T-helper 17 cell (primary cell): Measurements from ENCODE around the gene ARIH1. TPM values are rescaled to one million over a fixed set of nuclear protein-coding genes. Genes with fewer than 3 reads are reported as not detected.
A peak's percentile ranks its signal among the peaks of the same experiment; 100 is the strongest.
"Not testable (repeated sequence)": the region's sequence is repeated elsewhere in the genome, so short reads cannot be mapped to it uniquely, and the experiment has no call there.

ENCODE experiments used
- ATAC-seq: fragments of 150-1000 bp; cut with Tn5 transposase; 2 replicates; pipeline ENCODE4 v1.10.0; 2021; ENCODE audit warnings: mild to moderate bottlenecking, moderate library complexity
- DNase-seq, 3 donors: peaks; one replicate each; pipeline versions ENCODE4 v3.0.0 to v3.0.0-alpha.2; 2020 to 2021
- H3K9me3 ChIP-seq: one replicate; pipeline ENCODE4 v1.7.0; 2013; ENCODE audit warnings: low read length, mild to moderate bottlenecking; ENCODE audit not compliant: control insufficient read depth, poor library complexity, severe bottlenecking
- H3K27ac Mint-ChIP-seq: one replicate; pipeline ENCODE4 v1.8.0; 2022; ENCODE audit warnings: mild to moderate bottlenecking, moderate library complexity, mixed read lengths
- H3K27me3 Mint-ChIP-seq: one replicate; pipeline ENCODE4 v1.8.0; 2022; ENCODE audit warnings: mixed read lengths
- H3K36me3 Mint-ChIP-seq: one replicate; pipeline ENCODE4 v1.8.0; 2022; ENCODE audit warnings: low read depth, mixed read lengths
- H3K4me1 Mint-ChIP-seq: one replicate; pipeline ENCODE4 v1.8.0; 2022; ENCODE audit warnings: mild to moderate bottlenecking, mixed read lengths
- H3K4me3 Mint-ChIP-seq: one replicate; pipeline ENCODE4 v1.8.0; 2022; ENCODE audit warnings: mild to moderate bottlenecking, moderate library complexity, mixed read lengths
- total RNA-seq, 4 donors: library from RNA in 2 of 4; stranded (reverse) in 2 of 4; gene quantifications; one replicate each; pipeline ENCODE4 v1.2.3 and lab custom pipeline; 2022 to 2026

Gene ARIH1
- total RNA-seq, 2 donors from 2014 or later: 202 to 238 TPM

DNA sequence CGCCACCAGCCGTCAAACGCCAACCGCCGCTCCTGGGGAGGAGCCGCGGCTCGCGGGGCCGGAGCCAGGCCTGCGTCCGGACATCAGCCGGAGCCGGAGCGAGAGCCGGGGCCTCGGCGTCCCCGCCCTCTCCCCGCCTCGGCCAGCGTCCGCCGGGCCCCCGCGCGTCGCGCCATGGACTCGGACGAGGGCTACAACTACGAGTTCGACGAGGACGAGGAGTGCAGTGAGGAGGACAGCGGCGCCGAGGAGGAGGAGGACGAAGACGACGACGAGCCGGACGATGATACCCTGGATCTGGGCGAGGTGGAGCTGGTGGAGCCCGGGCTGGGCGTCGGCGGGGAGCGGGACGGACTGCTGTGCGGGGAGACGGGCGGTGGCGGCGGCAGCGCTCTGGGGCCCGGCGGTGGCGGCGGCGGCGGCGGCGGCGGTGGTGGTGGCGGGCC, 359 bp downstream of the ARIH1 start:
- H3K9me3 ChIP-seq: no peaks in the 10 kb centered on the region
- Mint-ChIP-seq H3K36me3 (peaks cover 2% of the 10 kb centered on the region), H3K4me3 (peak overlapping the region; percentile 94), H3K27me3 (no peaks in the 10 kb centered on the region), H3K27ac (peak overlapping the region; percentile 99), H3K4me1 (peaks cover 39% of the 10 kb centered on the region)
- DNase-seq (peak in 1 of 3 donors; percentile 35), ATAC-seq (peak; percentile 18)

DNA sequence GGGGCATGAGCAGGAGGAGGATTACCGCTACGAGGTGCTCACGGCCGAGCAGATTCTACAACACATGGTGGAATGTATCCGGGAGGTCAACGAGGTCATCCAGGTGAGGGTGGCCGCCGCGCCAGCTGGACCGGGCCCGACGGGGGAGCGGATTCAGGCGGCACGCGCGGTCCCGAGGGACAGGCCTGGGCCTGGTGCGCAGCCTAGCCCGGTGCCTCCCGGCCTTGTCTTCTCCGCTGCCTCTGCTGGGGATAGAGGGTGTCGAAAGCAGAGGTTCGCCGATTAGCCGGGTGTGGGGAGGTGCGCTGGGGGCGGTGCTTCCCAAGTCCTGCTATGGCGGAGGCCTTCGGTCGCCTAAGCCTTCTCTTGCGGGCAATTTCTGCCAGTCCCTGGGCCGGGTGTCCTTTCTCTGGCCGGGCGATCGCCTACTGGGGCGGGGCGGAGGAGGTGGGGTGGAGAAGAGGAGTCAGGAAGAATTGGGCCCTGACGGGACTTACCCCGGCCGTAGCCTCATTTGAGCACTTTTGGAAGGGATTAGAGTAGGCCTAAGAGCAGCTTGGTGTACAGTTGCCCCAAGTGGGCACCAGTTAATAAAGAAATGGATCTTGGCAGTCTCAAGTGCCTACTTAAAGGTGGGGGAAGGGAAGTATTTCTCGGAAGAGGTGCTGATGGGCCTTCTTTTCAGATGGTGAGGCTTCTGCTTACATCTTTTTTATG, 940 bp downstream of the ARIH1 start:
- H3K36me3 Mint-ChIP-seq: peaks cover 2% of the 10 kb centered on the region

DNA sequence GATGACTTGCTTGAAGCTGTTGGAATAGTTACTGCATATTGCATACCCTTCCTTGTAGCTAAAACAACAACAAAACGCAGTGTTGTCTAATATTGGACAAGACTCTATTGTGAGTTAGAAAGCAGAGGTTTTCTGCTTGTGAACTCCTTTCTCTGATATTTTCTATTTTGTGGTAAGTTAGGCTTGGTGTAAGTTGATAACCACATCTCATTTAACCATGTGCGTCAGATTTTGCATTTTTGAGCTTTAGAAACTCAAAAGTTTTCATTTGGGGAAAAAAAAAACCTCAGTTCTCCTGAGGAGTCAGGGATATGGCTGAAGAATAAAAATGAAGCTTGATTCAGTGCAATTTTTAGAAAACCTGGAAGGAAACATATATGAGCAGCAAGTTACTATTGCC, 1.5 kb downstream of the ARIH1 start:
- Mint-ChIP-seq H3K4me3 (peak overlapping the region; percentile 94), H3K4me1 (peaks cover 39% of the 10 kb centered on the region), H3K36me3 (peaks cover 2% of the 10 kb centered on the region), H3K27me3 (no peaks in the 10 kb centered on the region), H3K27ac (peak overlapping the region; percentile 99)
- no peaks in the 10 kb centered on the region for H3K9me3 ChIP-seq
- ATAC-seq (no peak), DNase-seq (no peak)

More for the DNA sequence above, 940 bp downstream of the ARIH1 start:
- ATAC-seq (peak; percentile 64), DNase-seq (peak; percentile 61 to 73 (median 72))
- Mint-ChIP-seq H3K4me1 (peaks cover 39% of the 10 kb centered on the region), H3K27me3 (no peaks in the 10 kb centered on the region), H3K27ac (peak overlapping the region; percentile 99), H3K4me3 (peak overlapping the region; percentile 94)
- no peaks in the 10 kb centered on the region for H3K9me3 ChIP-seq

DNA sequence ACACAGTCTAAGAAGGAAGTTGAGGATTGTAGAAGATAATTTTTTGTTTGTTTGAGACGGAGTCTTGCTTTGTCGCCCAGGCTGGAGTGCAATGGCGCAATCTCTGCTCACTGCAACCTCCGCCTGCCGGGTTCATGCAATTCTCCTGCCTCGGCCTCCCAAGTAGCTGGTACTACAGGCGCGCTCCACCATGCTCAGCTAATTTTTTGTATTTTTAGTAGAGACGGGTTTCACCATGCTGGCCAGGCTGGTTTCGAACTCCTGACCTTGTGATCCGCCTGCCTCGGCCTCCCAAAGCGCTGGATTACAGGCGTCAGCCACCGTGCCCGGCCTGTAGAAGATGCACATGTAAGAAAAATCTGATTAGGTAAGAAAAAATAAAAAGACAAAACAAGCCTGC, 2.2 kb downstream of the ARIH1 start:
- not testable (repeated sequence) for DNase-seq, H3K9me3 ChIP-seq, H3K27me3 Mint-ChIP-seq, ATAC-seq, H3K36me3 Mint-ChIP-seq
- peak overlapping the region; percentile 69 for H3K27ac Mint-ChIP-seq
- peak overlapping the region; percentile 94 for H3K4me3 Mint-ChIP-seq
- peaks cover 46% of the 10 kb centered on the region for H3K4me1 Mint-ChIP-seq

DNA sequence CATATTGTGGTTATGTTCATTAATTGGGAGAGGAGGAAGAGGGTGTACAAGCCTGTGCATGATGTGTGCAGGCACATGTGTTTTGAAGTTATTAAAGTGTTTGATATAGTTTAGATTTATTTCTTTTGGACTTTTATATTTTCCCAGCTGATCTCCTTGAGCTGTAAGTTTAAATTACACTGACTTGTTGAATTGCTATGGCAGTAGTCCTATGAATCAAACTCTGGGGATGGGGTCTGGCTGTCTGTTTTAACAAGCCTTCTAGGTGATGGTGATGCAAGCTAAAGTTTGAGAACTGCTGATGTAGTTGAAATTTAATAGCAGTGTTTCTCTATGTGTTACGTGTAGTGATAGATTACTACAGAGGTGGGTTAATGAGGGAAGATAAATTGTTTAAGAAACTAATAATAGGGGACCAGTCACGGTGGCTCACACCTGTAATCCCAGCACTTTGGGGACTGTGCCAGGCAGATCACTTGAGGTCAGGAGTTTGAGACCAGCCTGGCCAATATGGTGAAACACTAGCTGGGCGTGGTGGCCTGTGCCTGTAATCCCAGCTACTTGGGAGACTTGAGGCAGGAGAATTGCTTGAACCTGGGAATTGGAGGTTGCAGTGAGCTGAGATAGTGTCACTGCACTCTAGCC, 7.0 kb downstream of the ARIH1 start:
- Mint-ChIP-seq H3K27me3 (no peaks in the 10 kb centered on the region), H3K4me3 (peak overlapping the region; percentile 67), H3K27ac (peak overlapping the region; percentile 74), H3K36me3 (peaks cover 2% of the 10 kb centered on the region), H3K4me1 (peaks cover 40% of the 10 kb centered on the region)
- no peak for ATAC-seq
- H3K9me3 ChIP-seq: no peaks in the 10 kb centered on the region
- no peak for DNase-seq

DNA sequence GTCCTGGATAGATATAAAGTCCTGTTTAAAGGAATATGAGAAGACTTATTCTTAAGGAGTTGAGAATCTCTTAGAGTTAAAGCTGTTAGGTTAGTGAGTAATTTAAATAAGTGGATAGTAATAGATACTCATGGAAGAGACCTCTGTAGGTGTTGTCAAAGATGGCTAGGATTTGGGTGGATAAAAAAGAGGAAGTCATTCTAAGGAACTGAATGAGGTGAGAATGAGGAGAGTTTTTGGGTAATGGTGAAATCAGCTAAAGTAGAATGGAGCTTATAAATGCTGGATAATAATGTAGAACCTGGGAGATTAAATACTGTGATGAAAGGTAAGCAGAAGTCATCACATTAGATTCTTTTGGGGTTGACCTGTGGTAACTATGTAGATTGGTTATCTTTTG, 8.1 kb downstream of the ARIH1 start:
- Mint-ChIP-seq H3K27me3 (no peaks in the 10 kb centered on the region), H3K4me3 (peak overlapping the region; percentile 81), H3K27ac (peak overlapping the region; percentile 80), H3K4me1 (peaks cover 32% of the 10 kb centered on the region), H3K36me3 (peaks cover 2% of the 10 kb centered on the region)
- H3K9me3 ChIP-seq: no peaks in the 10 kb centered on the region
- DNase-seq: no peak
- ATAC-seq: no peak

DNA sequence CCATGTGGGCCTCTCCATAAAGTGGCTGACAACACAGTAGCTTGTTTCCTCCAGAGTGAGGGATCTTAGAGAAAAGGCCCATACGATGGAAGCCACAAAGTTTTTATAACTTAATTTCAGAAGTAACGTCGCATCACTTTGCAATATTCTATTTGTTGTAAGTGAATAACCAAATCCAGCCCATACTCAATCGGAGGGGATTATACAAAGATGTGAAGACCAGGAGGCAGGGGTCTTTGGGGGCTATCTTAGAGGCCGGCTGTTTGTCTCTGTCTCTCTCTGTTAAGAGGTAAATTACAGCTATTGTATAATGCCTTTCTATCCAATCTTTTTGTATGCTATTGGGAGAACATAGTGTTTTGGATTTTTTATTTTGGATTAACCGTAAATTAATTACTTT, 9.1 kb downstream of the ARIH1 start:
- Mint-ChIP-seq H3K4me1 (peaks cover 40% of the 10 kb centered on the region), H3K36me3 (peaks cover 2% of the 10 kb centered on the region)

DNA sequence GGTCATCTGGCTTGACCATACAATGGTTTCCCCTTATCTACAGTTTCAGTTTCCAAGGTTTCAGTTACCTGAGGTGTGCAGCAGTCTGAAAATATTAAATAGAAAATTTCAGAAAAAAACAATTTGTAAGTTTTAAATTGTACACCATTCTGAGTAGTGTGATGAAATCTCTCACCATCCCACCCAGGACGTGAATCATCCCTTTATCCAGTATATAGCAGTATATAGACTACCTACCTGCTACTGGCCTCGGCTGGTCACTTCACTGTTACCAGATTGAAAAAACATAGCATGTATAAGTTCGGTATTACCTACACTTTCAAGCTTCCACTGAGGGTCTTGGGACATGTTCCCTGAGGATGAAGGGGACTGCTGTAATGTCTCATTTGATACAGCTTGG, 12.0 kb downstream of the ARIH1 start:
- Mint-ChIP-seq H3K27me3 (no peaks in the 10 kb centered on the region), H3K36me3 (peaks cover 2% of the 10 kb centered on the region), H3K4me3 (no peak overlapping the region), H3K4me1 (peaks cover 38% of the 10 kb centered on the region), H3K27ac (no peak overlapping the region)
- no peak for ATAC-seq
- H3K9me3 ChIP-seq: no peaks in the 10 kb centered on the region
- no peak for DNase-seq

More for the DNA sequence above, 9.1 kb downstream of the ARIH1 start:
- H3K4me3 Mint-ChIP-seq: no peak overlapping the region
- H3K27me3 Mint-ChIP-seq: no peaks in the 10 kb centered on the region
- DNase-seq (no peak), ATAC-seq (no peak)
- H3K27ac Mint-ChIP-seq: peak overlapping the region; percentile 80
- H3K9me3 ChIP-seq: no peaks in the 10 kb centered on the region

DNA sequence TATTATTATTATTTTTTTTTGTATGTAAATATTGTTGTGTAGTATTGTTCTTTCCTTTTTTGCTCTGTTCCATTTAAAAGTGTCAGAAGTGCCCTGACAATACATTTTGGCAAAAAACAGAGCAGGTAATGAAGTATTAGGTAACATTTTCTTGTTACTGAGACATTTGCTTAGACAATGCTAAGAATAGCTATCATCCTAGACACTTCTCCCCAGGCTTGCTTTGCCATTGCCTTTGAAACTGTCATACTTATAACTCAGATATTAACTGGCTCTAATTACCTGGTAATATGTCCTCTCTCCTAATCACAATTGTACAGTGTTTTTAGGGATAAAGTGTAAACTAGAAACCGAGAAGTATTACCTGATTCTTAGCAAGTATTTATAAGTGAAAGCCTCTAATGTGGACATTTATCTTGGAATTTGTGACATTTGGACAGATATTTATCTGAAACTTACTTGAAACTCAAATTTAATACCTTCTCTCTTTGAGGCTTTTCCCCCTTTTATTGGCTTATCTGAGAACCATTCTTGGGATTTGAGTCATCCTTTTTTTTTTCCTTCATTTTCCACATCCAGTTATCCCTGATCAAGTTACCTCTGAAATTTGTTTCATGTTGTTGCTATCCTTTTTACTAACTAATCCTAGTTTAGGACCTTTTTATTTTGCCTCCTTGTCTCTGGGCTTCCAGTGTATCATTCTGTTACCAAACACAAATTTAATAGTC, 13.1 kb downstream of the ARIH1 start:
- H3K27me3 Mint-ChIP-seq: no peaks in the 10 kb centered on the region
- H3K27ac Mint-ChIP-seq: no peak overlapping the region
- DNase-seq (no peak), ATAC-seq (no peak)
- peaks cover 40% of the 10 kb centered on the region for H3K4me1 Mint-ChIP-seq
- H3K36me3 Mint-ChIP-seq: peaks cover 1% of the 10 kb centered on the region
- H3K4me3 Mint-ChIP-seq: peak overlapping the region; percentile 62
- H3K9me3 ChIP-seq: no peaks in the 10 kb centered on the region

DNA sequence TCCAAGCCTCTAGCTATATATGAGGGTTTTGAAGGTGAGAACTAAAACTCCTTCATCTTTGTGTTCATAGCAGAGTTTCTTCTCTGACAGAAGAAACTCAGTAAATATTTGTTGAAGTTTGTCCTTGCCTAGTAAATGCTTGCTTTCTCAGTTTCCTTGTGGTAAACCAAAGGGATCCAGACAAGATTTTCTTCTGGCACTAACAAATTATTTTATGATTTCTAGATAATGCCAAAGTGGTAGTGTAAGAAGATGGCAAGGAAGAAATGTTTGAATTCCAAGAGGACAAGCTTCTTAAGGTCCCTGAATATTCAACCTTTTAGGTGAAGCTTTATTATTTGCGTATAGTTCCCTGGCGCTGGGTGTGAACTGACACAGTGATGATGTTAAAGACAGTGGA, 14.4 kb downstream of the ARIH1 start:
- ATAC-seq: no peak
- no peak for DNase-seq
- H3K4me3 Mint-ChIP-seq: peak overlapping the region; percentile 13
- H3K27me3 Mint-ChIP-seq: no peaks in the 10 kb centered on the region
- no peaks in the 10 kb centered on the region for H3K36me3 Mint-ChIP-seq
- peaks cover 39% of the 10 kb centered on the region for H3K4me1 Mint-ChIP-seq
- H3K9me3 ChIP-seq: no peaks in the 10 kb centered on the region
- peak overlapping the region; percentile 72 for H3K27ac Mint-ChIP-seq

DNA sequence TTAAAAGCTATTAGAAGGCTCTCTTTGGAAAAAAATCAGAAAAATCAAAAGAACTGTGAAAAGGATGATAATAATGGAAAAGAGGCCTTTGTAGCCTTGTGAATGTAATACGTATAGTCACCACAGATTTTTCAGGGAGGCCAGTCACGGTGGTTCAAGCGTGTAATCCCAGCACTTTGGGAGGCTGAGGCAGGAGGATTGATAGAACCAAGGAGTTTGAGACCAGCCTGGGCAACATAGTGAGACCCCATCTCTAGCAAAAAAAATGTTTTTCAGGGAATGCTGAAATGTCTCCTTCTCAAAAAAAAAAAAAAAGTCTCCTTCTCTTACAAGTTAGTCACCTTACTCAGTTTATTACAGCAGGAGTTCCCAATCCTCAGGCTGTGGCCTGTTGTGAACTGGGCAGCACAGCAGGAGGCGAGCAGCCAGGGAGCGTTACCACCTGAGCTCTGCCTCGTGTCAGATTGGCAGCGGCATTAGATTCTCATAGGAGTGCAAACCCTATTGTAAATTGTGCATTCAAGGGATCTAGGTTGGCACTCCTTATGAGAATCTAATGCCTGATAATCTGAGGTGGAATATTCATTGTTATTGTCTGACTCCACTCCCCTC, 15.9 kb downstream of the ARIH1 start:
- no peak for ATAC-seq
- Mint-ChIP-seq H3K4me3 (no peak overlapping the region), H3K36me3 (peaks cover 3% of the 10 kb centered on the region), H3K4me1 (peaks cover 46% of the 10 kb centered on the region), H3K27me3 (no peaks in the 10 kb centered on the region), H3K27ac (peak overlapping the region; percentile 57)
- no peaks in the 10 kb centered on the region for H3K9me3 ChIP-seq
- no peak for DNase-seq

DNA sequence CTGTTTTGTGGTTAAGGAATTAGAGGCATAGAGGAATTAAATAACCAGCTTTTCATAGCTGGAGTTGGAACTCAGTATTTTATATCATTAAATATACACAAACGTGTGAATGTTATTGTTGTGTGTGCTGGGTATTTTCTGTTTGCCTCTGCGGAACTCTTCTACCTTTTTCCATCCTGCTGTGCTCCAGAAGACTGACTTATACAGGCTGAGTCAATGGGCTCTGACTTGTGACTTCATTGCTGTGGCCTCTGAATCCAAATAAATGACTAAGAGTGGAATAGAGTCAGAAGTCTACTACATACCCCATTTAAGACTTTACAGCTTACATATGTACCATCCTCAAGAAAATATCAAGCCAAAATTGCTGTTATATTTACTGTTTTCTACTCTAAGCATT, 17.6 kb downstream of the ARIH1 start:
- Mint-ChIP-seq H3K4me1 (peaks cover 51% of the 10 kb centered on the region), H3K4me3 (peak overlapping the region; percentile 12), H3K36me3 (peaks cover 3% of the 10 kb centered on the region), H3K27me3 (no peaks in the 10 kb centered on the region), H3K27ac (no peak overlapping the region)
- DNase-seq: no peak
- no peaks in the 10 kb centered on the region for H3K9me3 ChIP-seq
- no peak for ATAC-seq

DNA sequence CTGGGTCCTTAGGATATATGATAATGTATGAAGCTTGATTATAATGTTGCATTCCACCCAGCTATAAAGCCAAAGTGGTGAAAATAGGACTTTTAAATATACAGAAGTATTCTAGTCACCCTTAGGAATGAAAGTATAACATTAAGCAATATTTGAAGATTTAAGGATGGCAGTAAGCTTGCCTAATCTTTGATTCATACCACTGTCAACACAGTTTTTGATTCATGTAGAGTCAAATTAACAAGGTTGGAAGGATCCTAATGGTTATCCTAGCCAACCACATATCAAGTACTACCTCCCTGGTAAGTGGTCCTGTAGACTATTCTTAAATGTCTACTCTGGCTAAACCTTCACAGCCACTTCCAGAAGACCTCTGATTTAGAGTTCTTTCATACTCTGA, 18.6 kb downstream of the ARIH1 start:
- peaks cover 3% of the 10 kb centered on the region for H3K36me3 Mint-ChIP-seq
- no peaks in the 10 kb centered on the region for H3K9me3 ChIP-seq
- H3K4me1 Mint-ChIP-seq: peaks cover 57% of the 10 kb centered on the region
- no peaks in the 10 kb centered on the region for H3K27me3 Mint-ChIP-seq
- H3K4me3 Mint-ChIP-seq: no peak overlapping the region
- H3K27ac Mint-ChIP-seq: no peak overlapping the region
- no peak for ATAC-seq
- DNase-seq: no peak
